Endometrium (tissue), 2 donors: Measurements from ENCODE around the gene SLC1A2.

Experiments used
- FAIRE-seq: peaks from 2 replicates; lab custom pipeline; 2012; peaks lifted over from hg19 to GRCh38; lab: Jason Lieb, UNC
- donor health status: control.
- donor health status: control.

SLC1A2 gene

DNA sequence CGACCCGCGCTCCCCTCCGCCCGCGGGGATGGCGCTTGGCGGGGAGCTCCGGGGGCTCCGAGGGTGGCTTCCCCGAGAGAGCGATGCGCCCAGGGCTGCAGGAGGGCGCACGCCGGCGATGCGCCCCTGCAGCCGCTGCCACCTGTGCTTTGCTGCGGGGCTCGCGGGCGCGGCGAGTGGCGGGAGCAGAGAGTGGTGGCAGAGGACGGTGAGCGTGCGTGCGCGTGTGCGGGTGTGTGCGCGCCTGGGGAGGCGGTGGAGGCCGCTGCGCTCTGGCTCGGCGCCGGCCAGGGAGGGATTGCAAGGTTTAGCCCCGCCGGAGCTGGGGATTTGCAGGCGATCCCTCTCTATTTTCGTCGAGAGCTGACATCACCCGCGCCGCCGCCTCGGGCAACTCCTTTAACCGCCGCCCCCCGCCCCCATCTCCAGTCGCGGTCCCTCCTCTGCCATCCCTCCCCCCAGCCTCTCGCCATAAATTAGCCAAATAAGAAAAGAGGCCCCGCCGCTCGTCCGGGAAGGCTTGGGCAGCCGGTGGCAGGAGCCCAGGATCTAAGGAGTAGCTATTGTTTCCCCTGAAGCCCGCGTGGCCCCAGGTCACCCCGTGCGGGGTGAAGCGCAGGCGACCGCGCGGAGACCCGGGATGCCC lies at the start of gene SLC1A2:
TSS of gene SLC1A2 (minus strand) at position 375 of the 646 bp plus-strand sequence. CDS start 592 bp downstream, outside the sequence.
- no peak for FAIRE-seq

DNA sequence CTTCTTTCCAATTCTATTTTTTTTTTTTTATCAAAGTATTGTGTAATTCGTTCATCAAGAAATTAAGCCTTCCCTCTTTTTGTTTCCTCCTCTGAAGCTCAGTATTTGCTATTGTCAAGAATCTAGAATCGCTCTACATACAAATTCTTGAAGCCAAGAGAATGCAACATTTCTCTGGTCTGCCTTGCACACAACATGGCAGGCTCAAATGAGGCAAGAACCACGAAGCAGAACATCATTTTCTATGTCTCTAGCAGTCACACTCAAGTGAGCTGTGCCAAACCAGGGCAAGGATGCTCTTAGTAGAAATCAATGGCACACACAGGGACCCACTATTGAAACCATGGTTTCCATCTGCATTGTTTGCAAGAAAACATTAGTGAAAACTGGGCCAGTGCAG lies 46.7 kb upstream of the SLC1A2 start:
- no peak for FAIRE-seq

DNA sequence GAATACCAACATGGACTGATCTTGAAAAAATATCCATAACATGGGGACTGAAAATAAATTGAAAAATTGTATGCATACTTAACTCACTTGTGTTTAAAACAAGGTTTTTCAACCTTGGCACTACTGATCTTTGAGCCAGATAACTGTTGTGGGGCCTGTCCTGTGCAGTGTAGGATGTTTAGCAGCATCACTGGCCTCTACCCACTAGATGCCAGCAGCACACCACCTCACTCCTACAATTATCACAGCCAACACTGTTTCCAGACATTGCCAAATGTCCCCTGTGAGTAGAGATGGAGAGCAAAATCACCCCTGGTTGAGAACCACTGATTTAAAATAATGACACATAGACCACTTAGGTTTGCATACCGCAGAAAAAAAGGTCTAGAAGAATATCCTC lies 45.0 kb upstream of the SLC1A2 start:
- FAIRE-seq = no peak

DNA sequence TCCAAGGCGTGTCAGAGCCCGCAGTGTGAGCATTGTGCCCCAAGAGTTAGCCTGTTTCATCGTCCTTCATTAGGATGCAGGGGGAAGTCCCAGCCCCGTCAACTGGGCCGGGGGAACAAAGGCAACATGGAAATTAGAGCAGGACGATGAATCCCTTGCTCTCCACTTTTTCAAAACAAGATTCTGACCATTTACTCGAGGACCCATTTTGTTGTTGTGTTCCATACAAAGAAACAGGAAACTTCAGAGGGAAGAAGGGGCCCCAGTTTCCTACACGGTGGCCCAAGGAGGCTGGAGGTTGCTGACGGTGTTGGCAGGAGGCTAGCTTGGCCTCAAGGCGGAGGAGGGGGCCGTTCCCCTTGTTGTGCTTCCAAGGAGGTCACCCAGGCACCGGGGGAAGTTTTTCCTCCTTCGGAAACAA lies 44.0 kb upstream of the SLC1A2 start:
- FAIRE-seq = no peak

DNA sequence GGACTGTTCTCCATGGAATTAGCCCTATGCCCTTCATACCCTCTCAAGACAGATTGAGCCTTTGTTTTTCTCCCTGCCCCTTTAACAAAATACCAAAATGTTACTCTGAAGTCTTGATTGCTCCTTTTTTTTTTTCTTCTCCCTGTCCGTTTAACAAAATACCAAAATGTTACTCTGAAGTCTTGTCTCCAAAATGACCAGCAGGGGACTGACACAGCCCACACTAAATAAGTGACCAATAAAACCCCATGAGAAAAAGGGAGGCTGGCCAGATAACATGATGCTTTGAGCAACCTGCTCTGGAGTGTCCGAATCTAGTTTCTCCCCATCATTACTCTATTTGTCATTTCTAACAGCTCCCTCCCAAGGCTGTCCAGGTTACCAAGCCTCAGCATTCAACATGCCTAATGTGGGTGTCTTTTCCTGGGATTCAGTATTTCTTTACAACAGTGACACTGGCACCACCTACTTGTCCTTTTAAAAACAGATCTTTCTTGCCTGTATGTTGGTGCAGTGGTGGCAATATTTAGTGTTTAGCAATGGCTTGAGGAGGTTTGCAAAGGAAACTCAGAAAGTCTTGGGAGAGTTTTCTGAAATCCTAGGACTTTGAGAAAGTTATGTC lies 42.7 kb upstream of the SLC1A2 start:
- FAIRE-seq = no peak

DNA sequence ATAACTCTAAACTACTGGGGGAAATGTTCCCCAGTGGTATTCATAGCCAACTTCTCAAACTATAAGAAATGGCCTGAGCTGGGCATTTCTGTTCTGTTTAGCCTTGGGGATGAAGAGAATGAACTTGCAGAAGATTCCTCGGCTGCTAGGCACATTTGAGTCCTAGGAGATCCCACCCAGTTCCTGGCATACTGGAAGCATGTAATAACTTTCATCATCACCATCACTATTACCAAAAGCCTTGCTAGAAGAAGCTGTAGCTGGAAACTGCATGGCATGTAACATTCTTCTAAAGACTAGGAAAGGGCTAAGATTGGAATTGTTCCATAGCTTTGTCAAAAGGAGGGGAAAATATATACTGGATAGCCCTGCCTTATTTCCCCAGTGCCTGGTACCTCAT lies 40.1 kb upstream of the SLC1A2 start:
- FAIRE-seq = no peak

DNA sequence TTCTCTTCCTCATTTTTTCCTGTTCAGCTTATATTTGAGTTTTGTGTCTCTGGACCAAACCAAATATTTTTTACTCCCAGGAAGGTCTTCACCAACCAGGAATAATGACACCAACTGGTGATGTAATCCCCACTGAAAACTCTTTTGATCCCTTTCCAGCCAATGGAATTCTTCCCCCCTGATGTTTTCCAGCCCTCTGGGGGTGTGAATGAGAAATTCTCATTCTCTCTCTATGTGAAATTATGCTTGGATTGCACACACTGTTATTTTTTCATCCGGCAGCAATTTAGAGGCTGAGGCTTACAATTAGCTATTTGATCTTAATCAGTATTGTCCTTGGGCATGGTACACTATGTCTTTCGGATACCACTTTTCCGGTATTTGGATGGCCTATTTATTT lies 39.5 kb upstream of the SLC1A2 start:
- FAIRE-seq = no peak

DNA sequence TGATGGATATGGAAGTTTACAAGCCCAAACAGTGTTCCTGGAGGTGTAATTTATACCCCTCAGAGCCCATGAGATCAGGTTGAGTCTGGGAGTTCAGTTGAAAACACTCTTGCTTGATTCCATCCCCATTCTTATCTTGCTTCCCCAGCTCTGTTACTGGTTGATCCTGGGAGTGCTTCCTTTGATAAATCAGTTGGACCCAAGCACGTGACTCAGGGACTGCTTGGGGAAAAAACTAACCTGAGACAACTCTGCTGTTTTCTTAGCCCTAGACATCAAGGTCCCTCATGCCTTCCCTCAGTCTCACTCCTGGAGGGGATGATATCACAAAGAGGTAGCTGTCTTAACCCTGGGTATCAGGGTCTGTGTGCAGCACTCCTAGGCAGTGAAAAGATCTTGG lies 35.0 kb upstream of the SLC1A2 start:
- no peak for FAIRE-seq

DNA sequence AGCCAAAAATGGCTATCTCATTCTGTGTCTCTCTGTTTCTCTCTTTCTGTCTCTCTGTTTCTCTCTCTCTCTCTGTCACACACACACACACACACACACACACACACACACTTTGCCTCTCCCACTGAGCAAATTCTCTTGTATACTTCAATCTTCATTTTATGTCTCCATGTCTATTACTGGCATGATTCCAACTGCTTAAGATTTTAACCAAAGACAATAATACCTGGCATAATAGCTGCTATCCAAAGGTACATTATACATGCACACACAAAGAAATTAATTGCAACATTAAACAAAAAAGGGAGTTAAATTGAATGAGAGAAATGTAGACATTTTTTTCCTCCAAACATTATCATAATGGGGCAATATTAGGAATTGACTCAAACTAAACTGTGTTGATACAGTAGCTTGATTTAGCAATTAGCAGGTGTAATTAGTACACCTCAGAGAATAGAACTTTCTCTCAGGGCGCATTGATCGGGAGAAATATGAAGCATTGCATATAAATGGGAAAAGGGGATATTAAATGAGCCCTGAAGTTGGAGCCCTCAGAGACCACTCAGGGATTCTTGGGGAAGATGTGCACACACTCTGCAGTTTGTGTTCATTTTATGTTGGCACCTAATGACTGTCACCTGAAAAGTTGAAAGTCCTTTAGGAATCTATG lies 17.4 kb upstream of the SLC1A2 start:
- FAIRE-seq = no peak

DNA sequence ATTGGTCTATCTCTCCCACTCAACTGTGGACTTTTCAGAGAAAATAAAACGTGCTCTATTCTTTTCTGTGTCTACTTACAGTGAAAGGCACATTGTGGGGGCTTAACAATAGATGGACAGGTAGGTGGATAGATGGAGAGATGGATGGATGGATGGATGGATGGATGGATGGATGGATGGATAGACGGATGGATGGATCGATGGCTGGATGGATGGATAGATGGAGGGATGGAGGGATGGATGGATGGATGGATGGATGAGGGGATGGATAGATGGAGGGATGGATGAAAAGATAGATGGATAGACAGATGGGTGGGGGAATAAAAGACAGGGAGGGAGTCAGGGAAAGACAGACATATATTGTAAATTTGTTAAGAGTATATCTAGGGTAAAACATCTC lies 14.2 kb upstream of the SLC1A2 start:
- no peak for FAIRE-seq

DNA sequence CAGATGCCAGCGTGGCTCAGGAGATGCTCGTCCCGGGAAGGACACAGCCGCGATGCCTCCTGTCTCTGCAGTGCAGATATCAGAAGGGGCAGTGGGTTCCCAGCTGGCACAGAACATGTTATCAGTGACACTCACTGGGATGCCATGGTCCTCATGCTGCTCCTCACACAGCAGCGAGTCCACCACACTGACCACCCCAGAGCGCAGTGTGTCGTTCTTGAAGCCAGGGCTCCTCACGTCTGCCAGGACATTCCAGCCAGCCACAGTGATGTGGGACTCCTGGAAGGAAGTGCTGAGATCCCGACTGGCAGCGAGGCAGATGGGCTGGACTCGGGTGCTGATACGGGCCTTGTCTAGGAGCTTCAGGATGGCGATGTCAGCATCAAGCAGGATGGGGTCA lies 13.1 kb upstream of the SLC1A2 start:
- no peak for FAIRE-seq

DNA sequence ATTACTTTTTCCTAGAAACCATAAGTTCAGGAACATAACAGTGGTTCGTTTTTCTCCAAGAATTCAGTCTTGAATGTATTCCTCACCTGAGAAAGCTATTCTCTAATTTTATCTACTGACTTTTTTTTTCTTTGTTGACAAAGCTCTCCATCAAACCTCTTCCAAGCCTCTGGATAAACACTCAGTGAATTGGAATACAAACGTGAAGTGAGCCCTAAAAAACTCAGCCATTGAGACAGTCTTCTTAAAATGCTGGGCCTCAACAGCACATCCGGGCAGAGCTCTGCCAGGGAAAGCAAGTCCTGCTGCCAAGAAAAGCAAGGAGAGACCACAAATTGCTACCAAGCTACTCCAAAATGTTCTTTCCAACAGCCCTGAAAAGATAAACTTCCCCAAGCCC lies 7.7 kb upstream of the SLC1A2 start:
- no peak for FAIRE-seq

DNA sequence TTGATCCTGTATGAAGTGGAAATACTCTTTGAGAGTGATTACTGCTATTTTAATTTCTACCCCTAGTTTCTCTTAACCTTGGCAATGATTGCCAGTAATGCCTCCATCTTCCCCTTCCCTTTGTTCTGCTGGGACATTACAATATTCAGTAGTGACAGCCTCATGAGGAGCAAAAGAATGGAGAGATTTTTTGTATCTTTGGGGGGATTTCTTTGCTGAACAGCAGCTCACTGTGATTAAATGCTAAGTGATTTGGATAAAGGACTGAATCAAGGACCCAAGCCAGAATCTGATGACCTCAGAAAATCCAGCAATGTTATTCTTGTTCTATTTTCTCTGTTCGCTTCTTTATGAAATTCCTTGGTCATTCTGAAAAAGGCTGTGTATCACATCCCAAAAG lies 7.0 kb upstream of the SLC1A2 start:
- no peak for FAIRE-seq

DNA sequence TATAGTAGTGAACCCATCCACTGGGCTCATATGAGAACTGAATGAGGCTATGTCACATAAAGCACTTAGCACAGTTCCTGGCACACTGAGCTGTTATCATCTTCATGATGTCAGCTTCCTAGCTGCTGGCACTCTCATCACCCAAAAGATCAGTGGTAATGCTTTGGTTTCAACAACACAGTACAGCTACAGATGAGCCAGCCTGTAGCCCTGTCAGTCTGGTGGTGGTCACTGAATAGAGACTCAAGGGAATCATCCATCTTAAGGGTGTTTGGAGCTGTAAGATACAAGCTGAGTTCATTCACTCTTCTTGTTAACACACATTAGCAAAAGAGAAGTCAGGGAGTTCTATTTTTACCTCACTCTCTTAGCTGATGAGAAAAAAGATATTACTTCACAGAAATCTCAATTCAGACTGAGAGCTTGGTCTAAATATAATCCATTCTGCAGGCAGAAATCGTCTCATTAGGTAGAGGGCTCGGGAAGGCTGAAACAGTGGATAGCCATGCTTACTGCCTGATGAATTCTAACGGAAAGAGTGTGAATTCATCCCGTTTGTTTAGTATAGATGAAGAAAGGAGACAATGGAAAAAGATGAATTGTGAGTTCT lies 6.3 kb upstream of the SLC1A2 start:
- FAIRE-seq = no peak

DNA sequence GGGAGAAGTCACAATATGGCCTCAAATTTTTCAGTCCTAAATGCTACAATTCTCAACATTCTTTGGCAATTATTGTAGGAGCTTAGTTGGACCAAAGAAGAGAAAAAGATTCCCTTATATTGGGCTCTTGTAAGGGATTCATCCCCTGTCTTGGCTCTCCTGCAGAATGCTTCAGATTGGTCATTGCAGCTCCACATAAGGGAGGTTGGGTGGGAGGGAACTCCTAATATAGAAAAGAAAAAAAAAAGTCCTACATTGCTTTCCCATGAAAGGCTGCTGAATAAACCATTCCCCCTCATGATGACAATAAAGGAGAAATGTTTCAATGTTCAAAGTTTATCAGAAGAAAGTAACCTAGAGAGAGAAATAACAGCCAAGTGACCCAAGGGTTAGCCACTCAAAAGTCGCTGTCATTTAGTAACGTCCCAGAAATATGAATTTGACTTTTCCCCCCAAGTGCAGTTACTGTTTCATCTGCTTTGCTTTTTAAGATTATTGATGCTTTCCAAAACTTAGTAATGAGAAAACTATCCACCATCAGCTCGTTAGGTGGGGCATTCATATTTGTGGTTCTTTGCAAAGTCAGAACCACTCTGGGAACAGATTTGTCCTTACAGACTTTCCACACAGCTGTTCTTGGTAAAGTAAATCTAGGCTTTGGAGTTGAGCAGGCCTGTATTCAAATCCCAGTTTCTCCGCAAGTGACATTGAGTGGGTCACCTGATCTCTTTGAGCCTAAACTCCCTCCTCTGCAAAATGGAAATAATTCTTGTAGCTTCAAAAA lies 5.0 kb upstream of the SLC1A2 start:
- FAIRE-seq = no peak

DNA sequence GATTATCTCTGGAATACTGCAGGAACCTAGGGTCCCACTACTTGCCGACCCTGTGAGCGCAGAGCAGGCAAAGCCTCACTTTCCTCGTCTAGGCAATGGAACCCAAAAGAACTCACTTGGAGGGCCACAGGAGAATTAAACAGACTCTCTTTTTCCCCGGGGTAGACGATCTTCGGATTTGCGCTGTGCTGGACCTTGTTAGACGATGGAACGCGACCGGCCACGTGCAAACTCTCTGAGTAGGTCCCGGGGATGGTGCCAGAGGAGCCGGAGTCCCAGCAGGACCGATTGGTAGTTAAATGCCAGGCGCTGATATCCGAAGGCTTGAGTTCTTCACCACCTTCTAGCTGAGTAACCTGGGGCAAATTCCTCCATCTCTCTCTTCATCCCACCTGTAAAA lies 1.0 kb upstream of the SLC1A2 start:
- no peak for FAIRE-seq

DNA sequence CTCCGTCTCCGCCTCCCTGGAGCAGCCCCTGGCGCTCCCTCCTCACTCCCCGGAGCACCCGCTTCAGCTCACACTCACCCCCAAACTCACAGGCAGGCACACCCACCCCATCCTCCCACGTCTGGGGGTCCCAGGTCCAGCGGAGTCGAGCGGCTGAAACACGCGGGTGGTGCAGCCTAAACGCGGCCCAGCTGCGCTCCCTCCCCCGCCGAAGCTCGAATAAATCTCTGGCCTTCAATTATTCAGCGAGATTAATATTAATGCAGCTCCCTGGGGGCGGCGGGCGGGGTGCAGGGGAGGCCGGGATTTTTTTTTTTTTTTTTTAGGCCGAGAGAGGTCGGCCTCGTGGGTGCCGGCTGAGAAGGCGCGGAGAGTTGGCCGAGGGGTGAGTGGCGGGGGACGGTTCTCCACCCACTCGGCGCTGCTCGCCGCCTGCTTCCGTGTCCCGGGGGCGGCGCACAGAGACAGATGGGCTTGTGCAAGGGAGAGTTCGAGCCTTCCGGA lies 524 bp upstream of the SLC1A2 start:
- no peak for FAIRE-seq

DNA sequence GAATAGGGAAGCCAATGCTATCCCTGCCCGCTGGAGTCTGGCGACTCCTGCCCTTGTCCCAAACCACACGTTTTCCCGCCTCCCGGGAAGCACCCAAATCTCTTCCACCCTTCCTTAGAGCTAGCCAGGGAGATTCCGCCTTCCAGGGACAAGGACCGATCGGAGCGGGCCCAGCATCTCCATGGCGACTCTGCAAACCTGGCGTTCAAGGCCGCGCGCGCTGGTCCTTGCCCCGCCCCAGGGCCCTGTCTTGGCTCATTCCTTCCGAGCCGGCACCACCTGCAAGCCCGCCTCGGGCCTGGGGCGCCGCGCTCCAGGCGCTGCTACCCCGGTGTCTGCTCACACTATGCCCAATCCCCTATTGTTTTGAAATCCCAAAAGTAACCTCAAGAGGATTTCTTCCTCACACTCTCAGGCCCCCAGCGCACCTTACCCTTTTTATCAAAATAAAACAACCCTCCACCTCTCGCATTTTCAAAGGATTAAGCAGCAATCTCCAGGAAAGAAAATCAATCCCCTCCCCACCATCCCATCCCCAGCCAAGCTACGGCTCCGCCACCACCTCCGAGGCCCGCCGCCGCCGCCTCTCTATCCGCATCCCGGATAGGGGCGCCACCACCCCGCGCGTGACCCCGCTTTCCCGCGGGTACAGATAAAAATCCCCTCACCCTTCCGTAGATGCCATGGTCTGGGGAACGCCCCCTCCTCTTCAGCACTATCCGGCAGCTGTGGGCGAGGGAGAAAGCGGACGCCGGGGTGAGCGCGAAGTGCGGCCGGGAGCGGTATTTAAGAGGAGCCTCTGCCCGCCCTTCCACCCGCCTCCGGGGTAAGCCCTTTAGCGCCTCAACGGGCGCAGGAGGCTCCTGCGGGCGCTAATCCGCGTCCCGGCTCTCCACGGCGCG lies 825 bp downstream of the SLC1A2 start:
- no peak for FAIRE-seq

DNA sequence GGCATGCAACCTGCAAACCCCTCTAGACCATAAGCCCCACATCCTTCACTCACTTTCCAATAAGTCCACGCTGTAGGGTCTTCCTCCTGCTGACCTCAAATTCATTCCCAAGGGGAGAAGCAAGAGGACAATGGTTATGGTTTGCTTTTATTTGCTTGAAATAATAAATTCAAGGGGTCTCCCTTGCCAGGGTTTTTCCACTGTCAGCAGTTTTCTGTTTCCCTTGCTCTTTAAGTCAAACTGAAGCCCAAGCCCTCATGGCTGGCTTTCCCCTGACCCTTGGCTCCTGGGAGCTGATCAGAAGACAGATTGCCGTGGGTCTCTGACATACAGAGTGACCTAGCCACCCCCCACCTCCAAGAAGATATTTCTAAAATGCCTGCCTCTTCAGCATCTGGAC lies 3.9 kb downstream of the SLC1A2 start:
- no peak for FAIRE-seq

DNA sequence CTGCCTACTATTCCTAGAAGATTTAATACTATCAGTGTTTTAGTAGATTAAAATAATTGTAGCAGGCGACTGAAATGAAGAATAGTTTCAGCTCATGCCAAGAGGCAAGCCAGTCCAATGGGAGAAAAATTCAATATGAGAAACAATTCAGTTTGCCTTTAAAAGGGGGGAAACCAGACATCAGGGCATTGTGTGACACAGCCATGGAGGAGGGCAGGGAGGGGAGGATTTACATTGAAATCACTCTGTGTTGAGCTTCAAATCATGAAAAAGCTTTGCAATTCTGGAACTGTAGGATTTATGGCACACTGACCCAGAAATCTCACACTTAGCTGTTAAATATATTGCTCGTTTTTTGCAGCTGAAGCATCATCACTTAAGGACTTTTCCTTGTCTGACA lies 4.6 kb downstream of the SLC1A2 start:
- FAIRE-seq = no peak

DNA sequence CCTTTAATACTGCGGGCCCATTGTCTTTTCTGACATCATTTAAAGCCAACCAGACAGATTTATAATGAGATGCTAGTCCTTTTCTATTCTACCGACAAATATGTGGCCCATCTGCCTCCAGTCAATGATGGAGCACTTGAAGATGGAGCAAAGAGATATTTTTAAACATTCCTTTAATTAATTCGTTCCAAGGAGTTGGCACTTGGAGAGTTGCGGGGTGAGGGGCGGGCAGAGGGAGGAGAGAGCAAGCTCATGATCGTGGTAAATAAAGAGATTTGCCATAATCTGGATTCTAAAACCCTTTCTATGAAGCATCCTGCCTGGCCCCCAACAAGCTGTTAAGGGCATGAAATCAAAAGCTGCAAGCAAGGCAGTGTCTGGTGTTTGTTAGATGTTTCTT lies 5.0 kb downstream of the SLC1A2 start:
- FAIRE-seq = no peak
